HG03060 (cell line): ENCODE measurements around the gene KCNQ2.

ENCODE experiments used
- ATAC-seq: cut with Tn5 transposase; IDR thresholded peaks from one replicate; pipeline ENCODE4 v1.9.1; 2021; ENCODE audit warnings: low read depth, moderate number of reproducible peaks; ENCODE audit not compliant: unreplicated experiment

The KCNQ2 gene

DNA sequence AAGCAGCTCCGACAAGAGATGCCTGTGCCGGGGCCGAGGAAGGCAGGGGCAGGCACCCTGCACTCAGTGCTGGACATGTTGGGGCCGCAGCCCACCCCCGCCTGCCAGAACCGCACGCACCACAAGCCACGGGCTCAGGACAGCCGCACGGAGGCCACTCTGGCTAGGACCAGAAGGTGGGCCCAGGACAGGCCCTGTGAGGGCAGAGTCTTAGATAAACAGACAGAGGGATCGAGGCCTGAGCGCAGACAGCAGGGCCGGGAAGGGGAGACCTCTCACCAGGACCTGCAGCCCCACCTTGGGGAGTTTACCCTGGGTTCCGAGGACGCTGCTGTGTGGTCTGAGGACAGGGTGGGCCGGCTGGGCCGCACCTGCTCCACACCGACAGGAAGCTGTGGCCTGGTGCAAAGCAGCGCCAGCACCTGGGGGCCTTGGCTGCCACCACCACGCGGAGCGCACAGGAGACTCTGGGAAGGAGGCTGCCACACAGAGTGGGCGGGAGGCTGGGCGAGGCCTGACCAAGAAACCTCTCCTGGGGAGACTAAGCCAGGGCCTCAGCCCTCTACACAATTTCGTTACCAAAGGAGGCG is 32.0 kb downstream of the KCNQ2 start:
- ATAC-seq: no peak

DNA sequence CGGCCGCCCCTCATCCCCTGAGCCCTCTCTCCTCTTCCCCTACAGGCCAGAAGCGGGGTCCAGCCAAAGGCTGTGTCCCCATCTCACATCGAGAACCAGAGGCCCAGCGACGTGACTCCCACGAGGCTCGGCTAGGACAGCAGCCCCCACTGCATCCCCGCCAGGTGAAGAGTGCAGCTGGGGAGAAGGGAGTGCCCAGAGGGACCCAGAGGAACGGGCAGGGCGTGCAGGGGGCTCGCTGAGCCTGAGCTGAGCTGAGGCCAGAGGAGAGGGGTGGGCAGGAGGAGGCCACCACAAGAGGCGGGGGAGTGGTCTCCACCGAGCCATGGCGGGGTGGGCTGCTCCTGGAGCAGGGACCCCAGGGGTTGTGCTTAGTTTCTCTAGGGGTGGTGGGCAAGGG is 32.6 kb downstream of the KCNQ2 start:
- no peak for ATAC-seq

DNA sequence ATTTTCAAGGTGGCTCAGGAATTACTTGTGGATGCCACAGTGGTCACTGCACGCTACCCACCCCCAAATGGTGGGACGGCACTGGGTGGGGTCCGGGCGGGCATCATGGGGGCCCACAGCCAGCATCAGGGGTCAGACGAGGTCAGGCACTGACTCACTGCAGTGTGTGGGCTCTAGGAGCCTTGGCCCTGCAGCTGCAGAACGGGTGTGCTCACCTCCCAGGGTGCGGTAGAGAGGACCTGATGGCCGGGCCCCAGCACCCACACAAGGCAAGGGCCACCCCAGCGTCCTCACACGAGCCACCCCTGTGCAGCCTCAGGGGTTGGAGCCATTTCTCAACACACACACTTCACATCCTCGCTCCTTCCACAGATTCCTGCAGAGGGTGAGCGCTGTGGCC is 34.3 kb downstream of the KCNQ2 start:
- ATAC-seq: no peak

DNA sequence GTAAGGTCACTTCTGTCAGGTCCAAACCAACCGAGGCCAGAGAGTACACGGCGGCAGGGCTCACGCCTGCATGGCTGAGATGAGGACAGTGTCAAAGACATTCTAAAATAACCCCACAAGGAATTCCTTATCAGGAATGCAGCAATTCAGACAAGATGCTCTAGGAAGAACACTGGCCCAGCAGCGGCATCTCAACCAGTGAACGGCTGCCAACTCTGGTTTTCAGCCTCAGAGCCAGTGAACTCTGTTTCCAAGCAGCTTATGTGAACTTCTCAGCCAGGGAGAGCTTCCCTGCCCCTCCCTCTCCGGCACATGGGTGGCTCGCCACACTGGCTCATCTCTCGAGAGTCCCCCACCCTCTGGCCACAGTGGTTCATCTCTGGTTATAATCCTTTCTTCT is 36.9 kb downstream of the KCNQ2 start:
- no peak for ATAC-seq

DNA sequence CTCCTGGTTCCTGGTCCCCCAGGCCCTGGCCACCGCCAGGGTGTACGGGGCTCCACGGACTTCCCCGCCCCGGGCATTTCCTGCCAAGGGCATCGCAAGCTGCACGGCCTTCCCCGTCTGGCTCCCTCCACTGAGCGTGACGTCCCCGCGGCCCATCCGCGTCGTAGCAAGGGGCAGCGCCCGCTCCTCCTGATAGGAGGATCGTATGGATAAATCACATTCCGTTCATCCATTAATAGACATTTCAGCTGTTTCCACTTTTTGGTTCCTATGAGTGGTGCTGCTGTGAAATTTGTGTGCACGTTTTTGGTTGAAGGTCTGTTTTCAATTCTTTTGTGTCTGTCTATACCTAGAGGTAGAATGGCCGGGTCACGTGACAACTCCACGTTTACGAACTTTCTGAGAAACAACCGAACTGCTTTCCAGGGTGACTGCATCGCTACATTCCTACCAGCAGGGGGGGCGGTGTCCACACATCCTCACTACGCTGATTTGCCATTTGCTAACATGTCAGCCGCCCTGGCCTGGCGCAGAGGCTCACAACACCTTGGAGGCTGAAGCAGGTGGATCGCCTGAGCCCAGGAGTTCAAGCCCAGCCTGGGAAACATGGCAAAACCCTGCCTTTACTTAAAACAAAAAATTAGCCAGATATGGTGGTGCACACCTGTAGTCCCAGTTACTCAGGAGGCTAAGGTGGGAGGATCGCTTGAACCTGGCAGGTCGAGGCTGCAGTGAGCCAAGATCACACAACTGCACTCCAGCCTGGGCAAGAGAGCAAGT is 37.7 kb downstream of the KCNQ2 start:
- ATAC-seq: no peak

DNA sequence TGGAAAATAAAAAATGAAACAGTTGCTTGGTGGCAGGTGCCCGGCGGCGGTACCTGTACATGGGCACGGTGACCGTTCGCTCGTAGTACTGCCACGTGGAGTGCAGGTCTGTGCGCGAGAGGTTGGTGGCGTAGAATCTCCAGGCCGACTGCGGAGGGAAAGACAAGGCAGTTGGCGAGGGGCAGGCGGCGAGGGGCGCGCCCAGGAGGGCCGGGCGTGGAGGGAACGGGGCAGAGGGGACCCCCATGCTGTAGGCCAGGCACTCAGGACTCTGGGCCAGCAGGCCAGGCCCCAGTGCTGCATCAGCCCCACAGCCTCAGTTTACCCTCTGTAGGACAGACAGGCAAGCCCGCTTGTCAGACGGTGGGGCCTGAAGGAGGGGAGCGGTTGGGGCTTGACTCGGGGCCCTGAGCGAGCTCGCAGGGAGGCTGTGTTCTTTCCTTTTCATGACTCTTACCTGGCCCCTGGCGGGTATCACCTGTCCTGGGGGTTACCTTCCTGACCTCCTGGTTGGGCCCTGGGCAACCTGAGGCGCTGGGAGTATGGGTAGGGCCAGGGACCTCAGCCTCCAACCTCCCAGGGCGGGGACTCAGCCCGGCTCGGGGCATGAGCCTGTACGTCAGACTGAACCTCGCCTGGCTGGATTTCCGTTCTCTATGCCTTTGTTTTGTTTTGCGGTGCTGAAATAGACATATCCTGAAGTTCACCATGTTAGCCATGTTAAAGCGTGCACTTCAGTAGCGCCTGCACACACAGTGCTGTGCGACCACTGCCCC is 38.5 kb downstream of the KCNQ2 start:
- no peak for ATAC-seq

DNA sequence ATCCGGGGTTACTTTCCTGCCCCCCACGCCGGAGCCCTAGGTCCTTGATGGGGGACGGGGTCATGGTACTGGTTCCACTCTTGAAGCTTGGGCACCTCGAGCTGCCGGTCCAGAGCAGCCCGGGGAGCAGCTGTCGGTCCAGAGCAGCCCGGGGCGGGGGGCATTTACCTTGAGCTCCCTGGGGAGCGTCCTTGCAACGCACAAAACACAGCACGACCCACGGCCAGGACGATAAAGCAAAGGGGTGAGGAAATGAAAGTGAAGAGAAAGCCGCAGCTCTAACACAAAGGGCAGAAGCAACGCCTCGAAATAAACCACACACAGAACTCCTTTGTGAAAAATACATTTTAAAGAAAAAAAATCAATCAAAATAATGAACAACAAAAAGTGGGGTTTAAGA is 39.1 kb downstream of the KCNQ2 start:
- ATAC-seq: no peak

DNA sequence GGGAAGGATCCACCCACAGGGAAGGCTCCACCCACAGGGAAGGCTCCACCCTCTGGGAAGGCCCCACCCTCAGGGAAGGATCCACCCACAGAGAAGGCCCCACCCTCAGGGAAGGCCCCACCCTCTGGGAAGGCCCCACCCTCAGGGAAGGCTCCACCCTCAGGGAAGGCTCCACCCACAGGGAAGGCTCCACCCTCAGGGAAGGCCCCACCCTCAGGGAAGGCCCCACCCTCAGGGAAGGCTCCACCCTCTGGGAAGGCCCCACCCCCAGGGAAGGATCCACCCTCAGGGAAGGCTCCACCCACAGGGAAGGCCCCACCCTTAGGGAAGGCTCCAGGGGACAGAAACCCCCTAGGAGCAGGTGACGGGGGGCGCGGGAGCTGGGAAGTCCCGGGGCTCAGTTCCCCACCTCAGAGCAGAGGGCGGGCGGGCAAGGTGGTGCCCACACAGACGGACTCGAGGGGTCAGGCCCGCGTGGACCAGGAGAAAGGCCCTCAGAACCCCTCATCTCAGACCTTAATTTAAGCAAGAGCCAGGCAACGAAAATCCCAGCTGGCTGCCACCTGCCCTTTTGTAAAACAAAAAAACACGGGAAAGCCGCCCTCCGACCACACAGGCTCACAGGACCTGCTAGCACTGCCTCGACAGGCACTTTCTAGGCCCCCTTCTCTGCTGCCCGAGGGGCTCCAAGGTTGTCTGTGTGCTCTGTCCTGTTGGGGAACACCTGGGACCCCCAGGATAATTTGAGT is 39.7 kb downstream of the KCNQ2 start:
- no peak for ATAC-seq

DNA sequence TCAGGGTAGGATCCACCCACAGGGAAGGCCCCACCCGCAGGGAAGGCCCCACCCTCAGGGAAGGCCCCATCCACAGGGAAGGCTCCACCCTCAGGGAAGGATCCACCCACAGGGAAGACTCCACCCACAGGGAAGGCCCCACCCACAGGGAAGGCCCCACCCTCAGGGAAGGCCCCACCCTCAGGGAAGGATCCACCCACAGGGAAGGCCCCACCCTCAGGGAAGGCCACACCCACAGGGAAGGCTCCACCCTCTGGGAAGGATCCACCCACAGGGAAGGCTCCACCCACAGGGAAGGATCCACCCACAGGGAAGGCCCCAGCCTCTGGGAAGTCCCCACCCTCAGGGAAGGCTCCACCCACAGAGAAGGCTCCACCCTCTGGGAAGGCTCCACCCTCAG is 40.5 kb downstream of the KCNQ2 start:
- ATAC-seq: no peak

DNA sequence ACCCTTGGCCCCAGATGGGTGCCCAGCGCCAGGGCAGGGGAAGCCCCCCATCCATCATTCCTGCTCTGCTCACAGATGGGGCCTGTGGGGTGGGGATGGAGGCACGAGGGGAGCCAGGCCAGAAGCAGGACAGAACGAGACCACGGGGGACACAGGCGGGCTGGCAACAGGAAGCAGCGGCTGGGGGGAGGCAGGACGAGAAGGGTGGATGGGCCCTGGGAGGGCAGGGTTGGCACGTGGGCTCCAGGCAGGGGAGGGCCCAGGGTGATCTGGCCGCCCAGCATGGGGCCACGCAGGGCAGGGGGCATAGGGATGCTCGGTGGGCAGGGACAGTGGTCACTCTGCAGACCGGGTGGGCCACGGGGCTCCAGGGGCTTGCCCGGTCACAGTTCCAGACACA is 41.6 kb downstream of the KCNQ2 start:
- ATAC-seq: no peak

DNA sequence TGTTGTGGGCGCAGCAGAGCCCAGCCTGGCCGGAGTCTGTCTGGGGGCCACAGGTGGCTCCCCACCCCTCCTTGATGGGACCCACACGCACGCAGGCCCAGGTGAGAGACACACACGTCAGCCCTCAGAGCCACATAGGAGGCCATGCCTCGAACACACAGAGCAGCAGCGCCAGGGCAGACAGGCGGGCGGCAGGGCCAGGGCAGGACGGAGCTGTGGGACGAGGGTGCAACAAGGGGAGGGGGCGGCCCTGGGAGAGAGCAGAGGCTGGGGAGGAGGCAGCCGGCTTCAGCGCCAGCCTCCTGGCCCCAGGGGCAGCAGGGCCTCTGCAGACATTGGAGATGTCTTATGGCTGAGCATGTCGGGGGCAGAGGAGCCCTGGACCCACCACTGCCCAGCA is 42.5 kb downstream of the KCNQ2 start:
- no peak for ATAC-seq

DNA sequence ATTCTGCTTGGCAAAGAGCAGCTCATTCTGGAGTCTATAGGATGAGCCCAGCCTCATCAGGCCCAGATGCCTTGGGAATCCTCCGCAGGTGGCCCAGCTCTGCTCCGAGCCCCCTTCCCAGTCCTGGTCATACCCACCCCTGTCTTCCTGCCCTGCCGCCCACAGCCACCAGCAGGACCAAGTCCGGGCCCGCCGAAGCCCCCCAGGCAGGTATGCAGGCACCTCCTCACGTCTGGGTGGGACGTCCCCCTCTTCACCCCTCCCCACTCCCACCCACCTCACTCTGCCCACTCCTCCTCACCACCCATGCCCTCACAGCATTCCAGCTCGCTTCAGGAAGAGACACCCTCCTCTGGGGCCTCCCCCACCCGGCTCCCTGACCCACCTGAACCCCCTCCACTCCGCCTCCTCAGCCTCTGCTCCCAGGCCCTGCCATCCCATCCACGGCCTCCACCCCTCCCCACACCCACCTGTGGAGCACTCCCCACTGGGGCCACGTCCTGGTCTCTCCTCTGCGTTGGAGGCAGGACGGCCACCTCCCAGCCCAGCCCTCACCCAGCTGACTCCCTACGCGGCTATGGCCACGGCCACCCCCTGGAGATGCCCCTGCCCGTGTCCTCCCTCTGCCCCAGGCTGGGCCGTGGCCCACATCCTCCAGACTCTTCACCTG is 43.4 kb downstream of the KCNQ2 start:
- no peak for ATAC-seq

DNA sequence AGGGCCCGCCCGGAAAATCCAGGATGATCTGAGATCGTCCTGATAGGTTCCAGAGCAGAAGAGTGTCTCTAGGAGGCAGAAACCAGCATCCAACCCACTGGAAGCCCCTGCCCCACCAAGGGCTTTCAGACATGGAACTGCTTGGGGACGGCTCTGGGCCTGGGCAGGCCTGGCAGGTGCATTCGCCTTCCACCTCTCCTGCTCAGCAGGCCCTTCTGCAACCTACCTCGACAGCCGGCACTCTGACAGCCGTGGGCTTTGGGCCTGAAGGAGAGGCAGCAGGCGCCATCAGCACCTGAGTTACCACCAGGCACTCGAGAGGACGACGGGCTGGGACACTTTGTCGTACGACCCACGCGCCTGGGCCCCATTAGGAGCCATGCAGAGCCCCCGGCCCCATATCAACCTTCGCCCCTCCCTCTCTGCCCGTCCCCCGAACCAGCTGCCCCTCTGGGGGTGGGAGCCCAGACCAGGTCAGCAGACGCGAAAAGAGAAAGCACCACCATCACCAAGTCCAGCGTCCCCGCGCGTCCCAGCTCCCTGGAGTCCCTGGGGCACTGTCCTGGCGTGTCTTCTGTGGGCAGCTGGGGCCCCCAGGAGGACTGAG is 44.6 kb downstream of the KCNQ2 start:
- ATAC-seq: no peak

DNA sequence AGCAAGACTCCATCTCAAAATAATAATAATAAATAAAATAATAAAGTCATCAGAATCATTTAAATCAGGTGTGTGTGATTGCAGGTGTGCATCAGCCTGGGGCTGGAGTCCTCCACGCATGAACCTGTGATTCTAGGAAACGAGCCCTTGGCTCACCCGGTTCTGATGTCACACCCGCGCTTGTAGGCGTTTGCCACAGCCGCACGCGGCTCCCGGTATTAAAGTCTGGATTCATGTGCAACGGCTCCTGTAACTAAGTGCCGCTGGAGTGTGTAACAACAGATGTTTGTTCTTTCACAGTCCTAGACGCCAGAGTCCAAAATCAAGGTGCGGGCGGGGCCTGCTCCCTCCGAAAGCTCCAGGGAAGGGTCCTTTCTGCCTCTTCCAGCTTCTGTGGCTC is 45.2 kb downstream of the KCNQ2 start:
- ATAC-seq: no peak

DNA sequence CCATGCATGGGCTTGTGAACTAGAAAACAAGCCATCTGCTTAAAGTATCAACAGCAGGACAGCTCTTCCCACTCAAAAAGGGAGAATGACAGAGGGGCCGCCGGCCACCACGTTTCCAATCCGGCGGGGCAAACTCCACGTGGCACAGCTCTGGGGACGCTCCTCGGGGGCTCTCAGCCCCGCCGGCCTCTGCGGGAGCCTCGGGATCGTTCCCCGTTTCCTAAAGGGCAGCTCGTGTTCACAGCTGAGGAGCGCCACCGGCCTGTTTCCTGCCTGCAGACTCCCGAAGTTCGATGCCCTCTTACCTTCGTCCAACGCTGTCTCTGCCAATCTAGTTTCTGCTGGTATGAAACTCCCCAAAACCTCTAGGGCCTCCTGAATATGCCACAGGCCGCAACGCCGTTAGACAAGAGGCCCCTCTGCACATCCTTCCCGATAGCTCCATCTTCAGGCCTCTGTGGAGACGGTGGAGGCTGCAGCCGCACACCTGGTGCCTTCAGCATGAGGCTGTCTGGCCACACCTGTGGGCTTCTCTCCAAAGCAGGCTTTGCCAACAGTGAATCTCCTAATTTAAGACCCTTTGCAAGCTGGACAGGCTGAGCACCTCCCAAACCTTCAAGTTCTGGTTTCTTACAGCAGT is 46.5 kb downstream of the KCNQ2 start:
- no peak for ATAC-seq

DNA sequence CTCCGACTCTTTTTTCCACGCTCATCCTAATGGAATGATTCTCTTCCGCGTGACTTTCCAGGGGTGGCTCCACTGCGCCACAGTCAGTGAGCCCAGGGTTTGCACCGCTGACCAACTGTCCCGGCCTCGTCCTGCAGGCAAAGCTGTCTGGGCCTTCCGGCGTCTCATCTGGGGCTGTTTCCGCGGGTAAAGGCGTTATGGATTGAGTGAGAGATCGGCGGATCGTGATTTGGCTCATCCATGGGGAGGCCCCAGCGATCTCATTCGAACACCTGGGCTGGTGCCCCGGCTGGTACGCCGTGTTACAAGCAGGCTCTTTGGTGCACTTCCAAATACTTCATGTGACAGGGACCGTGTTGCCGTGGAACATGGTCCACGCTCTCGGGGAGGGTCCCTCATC is 47.8 kb downstream of the KCNQ2 start:
- ATAC-seq: no peak

DNA sequence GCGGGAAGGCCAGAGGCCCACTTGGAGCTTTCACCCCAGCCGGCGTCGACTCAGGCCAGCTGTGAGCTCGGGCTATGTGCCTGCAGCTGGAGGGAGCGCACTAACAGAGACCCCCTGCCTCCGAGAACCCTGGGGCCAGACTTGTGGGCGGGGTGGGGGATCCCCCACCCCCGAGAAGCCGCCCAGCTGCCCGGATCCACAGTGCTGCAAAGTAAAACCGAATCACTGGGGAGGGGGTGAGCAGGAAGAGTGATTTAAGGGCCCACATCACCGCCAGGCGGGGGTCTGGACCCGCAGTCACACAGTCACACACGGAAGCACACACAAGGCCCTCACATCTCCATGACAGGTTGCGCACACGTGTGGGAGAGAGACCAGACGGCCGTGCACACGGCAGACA is 48.7 kb downstream of the KCNQ2 start:
- no peak for ATAC-seq

DNA sequence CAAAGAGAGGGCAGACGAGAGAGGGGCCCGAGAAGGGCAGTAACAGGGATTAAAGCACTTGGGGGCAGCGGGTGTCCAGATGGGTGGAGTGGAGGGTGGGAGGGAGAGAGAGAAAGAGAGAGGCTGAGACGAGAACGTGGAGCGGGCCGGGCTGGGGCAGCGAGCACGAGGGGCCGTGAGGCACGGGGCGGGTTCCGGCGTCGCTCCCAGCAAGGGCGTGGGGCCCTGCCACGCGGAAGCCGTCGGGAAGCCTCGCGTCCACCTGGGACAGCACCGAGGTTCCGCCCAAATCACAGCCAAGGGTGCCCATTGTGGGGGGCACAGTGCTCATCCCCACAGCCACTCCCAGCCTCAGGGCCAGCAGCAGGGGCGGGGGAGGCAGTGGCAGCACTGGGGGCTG is 49.8 kb downstream of the KCNQ2 start:
- ATAC-seq: no peak

DNA sequence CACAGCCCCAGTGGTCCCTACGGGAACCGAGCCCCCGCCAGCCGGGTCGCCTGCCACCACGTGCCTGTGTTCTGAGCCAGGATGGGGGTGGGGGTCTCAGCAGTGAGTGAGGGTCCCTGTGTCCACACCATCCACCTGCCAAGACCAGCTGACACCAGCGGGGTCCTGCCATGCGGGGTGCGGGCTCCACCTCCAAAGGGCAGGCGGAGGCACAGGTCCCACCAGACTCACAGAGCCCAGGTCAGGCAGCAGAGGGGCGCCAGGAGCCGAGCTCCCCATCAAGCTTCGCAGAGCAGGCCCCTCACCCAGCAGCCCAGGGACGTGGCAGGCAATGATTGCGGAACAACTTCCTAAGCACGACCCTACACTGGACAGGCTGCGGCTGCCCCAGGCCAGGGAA is 50.5 kb downstream of the KCNQ2 start:
- ATAC-seq: no peak
